Kidney (tissue), 14 donors: ENCODE measurements around the gene SP9. TPM values are rescaled to one million over a fixed set of nuclear protein-coding genes. Genes with fewer than 3 reads are reported as not detected.
A peak's percentile ranks its signal among the peaks of the same experiment; 100 is the strongest.

ENCODE experiments used
- DNase-seq, 5 donors: peaks; one replicate each; pipeline ENCODE4 v3.0.0-alpha.2; 2013 to 2020
- FAIRE-seq: peaks from 2 replicates; lab custom pipeline; 2012; peaks lifted over from hg19 to GRCh38; lab: Jason Lieb, UNC
- H3K27ac ChIP-seq, 2 donors: one replicate each; pipeline ENCODE4 v1.7.0; 2013; ENCODE audit warnings: low read depth in 2 of 2, low read length in 2 of 2, inconsistent platforms in 1 of 2
- H3K27me3 ChIP-seq: one replicate; pipeline ENCODE4 v1.7.1; 2013; ENCODE audit warnings: low read length, inconsistent platforms; ENCODE audit not compliant: control insufficient read depth, insufficient read depth
- H3K36me3 ChIP-seq, 3 donors: one replicate each; pipeline versions ENCODE4 v1.7.0 to v1.7.1; 2013; ENCODE audit warnings: low read length in 3 of 3, control low read depth in 1 of 3, inconsistent platforms in 1 of 3; ENCODE audit not compliant: insufficient read depth in 3 of 3, control insufficient read depth in 2 of 3
- H3K4me1 ChIP-seq, 3 donors: one replicate each; pipeline versions ENCODE4 v1.7.0 to v1.7.1; 2013; ENCODE audit warnings: low read length in 3 of 3, inconsistent platforms in 1 of 3, low read depth in 1 of 3; ENCODE audit not compliant: control insufficient read depth in 2 of 3, insufficient read depth in 2 of 3
- H3K4me3 ChIP-seq, 3 donors: one replicate each; pipeline versions ENCODE4 v1.7.0 to v1.8.1; 2013; ENCODE audit warnings: low read length in 3 of 3, control low read depth in 1 of 3, inconsistent platforms in 1 of 3
- H3K9ac ChIP-seq, 3 donors: one replicate each; pipeline versions ENCODE4 v1.7.0 to v1.7.1; 2013; ENCODE audit warnings: low read length in 3 of 3, control low read depth in 1 of 3, inconsistent platforms in 1 of 3
- H3K9me3 ChIP-seq, 3 donors: one replicate each; pipeline versions ENCODE4 v1.7.0 to v1.7.1; 2013; ENCODE audit warnings: low read length in 3 of 3, control low read depth in 1 of 3, inconsistent platforms in 1 of 3; ENCODE audit not compliant: control insufficient read depth in 2 of 3, insufficient read depth in 1 of 3
- intact Hi-C: fragments of 100-400 bp; cut with DNase I; formaldehyde crosslinking; loops from one replicate; pipeline ENCODE4 v1.11.1; 2022
- polyA plus RNA-seq: library from polyadenylated mRNA; stranded (reverse); fragments of 350-450 nt; fragmentation: Illumina TruSeq; extraction: RNeasy Lipid Tissue Mini Kit (QIAGEN cat#74804); gene quantifications from one replicate; pipeline ENCODE4 v1.2.3, GENCODE V29; 2014; ENCODE audit warnings: low read depth, low replicate concordance; ENCODE audit not compliant: insufficient read depth
- total RNA-seq: library from RNA; stranded (reverse); fragmentation: NEBNext Ultra II Directional; extraction: Animal tissue kit (Norgen Biotek cat#: 25700); gene quantifications from one replicate; pipeline ENCODE4 v1.2.1, GENCODE V29; 2021
- TF ChIP-seq, protein P1 (sequence below): IDR thresholded peaks from 3 replicates; pipeline ENCODE4 v1.5.1; 2012; ENCODE audit warnings: mild to moderate bottlenecking, moderate library complexity, borderline replicate concordance; ENCODE audit not compliant: insufficient read depth; ENCODE audit errors: extremely low read depth
- donor health status: control.
- donor health status: control.
- donor health status: control.
- donor health status: control.
- donor health status: control.
- donor health status: DM: yes; HTN: yes; CAD: no.
- donor health status: Normal renal cell carcinoma (clear cell type).

Gene SP9
- total and polyA plus RNA-seq, 2 donors from 2014 or later: not detected

GRCh38 chr2:174300114-174300513, 34.6 kb upstream of the SP9 start:
- H3K4me1 ChIP-seq: no peaks in the 10 kb centered on the region
- no peaks in the 10 kb centered on the region for H3K9me3 ChIP-seq
- intact Hi-C loops: no loop called here
- FAIRE-seq (no peak), DNase-seq (no peak)
- H3K4me3 ChIP-seq: no peak overlapping the region
- no peak overlapping the region for H3K27ac ChIP-seq
- H3K36me3 ChIP-seq: no peaks in the 10 kb centered on the region
- no peak overlapping the region for H3K9ac ChIP-seq
- no peaks in the 10 kb centered on the region for H3K27me3 ChIP-seq
- TF ChIP-seq, protein P1, sequence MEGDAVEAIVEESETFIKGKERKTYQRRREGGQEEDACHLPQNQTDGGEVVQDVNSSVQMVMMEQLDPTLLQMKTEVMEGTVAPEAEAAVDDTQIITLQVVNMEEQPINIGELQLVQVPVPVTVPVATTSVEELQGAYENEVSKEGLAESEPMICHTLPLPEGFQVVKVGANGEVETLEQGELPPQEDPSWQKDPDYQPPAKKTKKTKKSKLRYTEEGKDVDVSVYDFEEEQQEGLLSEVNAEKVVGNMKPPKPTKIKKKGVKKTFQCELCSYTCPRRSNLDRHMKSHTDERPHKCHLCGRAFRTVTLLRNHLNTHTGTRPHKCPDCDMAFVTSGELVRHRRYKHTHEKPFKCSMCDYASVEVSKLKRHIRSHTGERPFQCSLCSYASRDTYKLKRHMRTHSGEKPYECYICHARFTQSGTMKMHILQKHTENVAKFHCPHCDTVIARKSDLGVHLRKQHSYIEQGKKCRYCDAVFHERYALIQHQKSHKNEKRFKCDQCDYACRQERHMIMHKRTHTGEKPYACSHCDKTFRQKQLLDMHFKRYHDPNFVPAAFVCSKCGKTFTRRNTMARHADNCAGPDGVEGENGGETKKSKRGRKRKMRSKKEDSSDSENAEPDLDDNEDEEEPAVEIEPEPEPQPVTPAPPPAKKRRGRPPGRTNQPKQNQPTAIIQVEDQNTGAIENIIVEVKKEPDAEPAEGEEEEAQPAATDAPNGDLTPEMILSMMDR: no peak

DNA sequence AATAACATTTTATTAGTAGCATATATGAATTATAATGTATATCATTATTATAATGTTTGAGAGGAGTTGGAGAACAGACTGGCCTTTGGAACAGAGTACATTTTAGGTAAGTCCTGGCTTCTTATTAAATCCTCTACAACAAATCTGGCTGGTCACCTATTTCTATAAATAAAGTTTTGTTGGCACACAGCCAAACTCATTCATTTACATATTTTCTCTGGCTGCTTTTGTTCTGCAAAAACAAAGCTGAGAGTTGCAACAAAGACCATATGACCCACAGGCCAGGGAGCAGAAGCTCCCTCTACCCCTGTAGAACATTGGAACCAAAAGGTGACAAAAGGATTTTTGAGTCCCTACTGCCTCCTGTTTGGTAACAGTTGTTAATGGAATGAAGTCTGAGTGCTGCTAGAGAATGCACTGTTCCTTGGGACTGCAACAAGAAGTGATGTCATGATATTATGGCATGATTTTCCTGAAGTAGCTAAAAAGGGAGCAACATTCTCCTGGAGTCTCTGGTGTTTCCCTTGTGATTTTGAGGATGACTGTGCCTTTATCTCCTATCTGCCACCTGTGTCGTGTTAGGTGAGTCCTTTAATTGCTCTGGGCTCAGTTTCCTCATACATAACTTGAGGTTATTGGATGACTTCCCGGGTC, 22.0 kb upstream of the SP9 start:
- no peak overlapping the region for H3K27ac ChIP-seq
- FAIRE-seq (no peak), DNase-seq (peak in 1 of 5 donors; percentile 7)
- H3K27me3 ChIP-seq: no peaks in the 10 kb centered on the region
- no peaks in the 10 kb centered on the region for H3K9me3 ChIP-seq
- TF ChIP-seq, protein P1: no peak
- no peaks in the 10 kb centered on the region for H3K36me3 ChIP-seq
- no peak overlapping the region for H3K4me3 ChIP-seq
- H3K4me1 ChIP-seq: no peaks in the 10 kb centered on the region
- intact Hi-C loops: no loop called here
- H3K9ac ChIP-seq: no peak overlapping the region

- H3K9ac ChIP-seq: no peak overlapping the region
- TF ChIP-seq, protein P1: no peak
- peaks cover 0 to 7% (median 4%) of the 10 kb centered on the region in 3 donors for H3K4me1 ChIP-seq
- H3K36me3 ChIP-seq: no peaks in the 10 kb centered on the region
- H3K9me3 ChIP-seq: no peaks in the 10 kb centered on the region
- no peak for DNase-seq
- intact Hi-C loops: no loop called here
- no peak overlapping the region for H3K27ac ChIP-seq
- FAIRE-seq: no peak
- H3K27me3 ChIP-seq: peaks cover 10% of the 10 kb centered on the region
- H3K4me3 ChIP-seq: no peak overlapping the region
These were observed 12.6 kb upstream of the SP9 start for GRCh38 chr2:174322149-174322548.

DNA sequence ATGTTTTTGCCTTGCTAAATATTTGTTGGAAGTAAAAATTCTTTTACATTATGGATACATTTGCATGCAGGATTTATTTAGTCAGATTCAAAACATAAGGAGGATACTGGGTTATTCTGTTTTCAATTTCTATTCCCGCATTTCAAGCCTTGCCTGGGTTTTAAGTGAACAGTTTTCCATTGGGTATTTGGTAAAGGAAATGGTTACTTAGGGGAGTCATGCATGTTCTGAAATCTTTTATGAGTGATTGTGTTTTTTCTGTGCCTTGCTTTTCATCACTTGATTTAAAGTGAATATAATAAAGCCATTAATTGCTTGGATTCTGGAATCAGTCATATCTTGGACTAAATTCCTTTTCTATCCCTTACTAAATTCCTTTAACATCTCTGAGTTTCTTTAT, 12.0 kb upstream of the SP9 start:
- FAIRE-seq: no peak

More for the DNA sequence above, 12.0 kb upstream of the SP9 start:
- TF ChIP-seq, protein P1: no peak
- Histone ChIP-seq H3K9me3 (no peaks in the 10 kb centered on the region), H3K4me1 (peaks cover 0 to 8% (median 6%) of the 10 kb centered on the region in 3 donors), H3K36me3 (no peaks in the 10 kb centered on the region), H3K27me3 (peaks cover 16% of the 10 kb centered on the region), H3K27ac (no peak overlapping the region), H3K9ac (no peak overlapping the region), H3K4me3 (no peak overlapping the region)
- intact Hi-C loops: no loop called here
- no peak for DNase-seq
